ENCODE data around the gene FSTL4. TPM values are rescaled to one million over a fixed set of nuclear protein-coding genes. Genes with fewer than 3 reads are reported as not detected.
A peak's percentile ranks its signal among the peaks of the same experiment; 100 is the strongest.

FSTL4 gene
- total RNA-seq, 2 experiments from 2014 or later = not detected

DNA sequence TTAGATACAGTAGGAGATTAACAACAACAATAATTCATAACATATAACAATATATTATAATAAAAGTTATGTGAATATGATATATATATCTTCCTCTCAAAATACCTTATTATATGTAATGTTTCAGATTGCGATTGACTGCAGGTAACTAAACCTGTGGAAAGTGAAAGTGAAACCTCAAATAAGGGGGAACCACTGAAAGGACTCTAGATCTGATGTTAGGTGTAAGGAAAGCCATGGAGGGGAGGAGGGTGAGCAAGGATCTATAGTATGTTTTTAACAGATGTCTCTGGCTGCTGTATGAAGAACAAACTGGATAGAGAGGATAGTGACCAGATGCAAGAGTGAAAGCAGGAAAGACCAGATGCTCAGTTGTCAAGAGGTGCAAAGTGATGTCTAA lies 5.8 kb upstream of the FSTL4 start:
- no peak overlapping the region for H2AFZ ChIP-seq (ENCODE audit: low read length)
- H3K4me2 ChIP-seq (ENCODE audit: low read length) = 0 out of 2 replicates have a peak overlapping the region, but pooled peaks have one; percentile 13
- no TSS peak for BruUV-seq (replicated peaks)
- no peak overlapping the region for H3K27ac ChIP-seq (ENCODE audit: low read depth, low read length, poor library complexity, severe bottlenecking)
- no peak overlapping the region for H3K4me3 ChIP-seq (ENCODE audit: low read depth, low read length, poor library complexity, severe bottlenecking)
- DNase-seq (ENCODE audit: low spot score) = peak; percentile 10
- no peaks in the 10 kb centered on the region for H3K79me2 ChIP-seq (ENCODE audit: insufficient read depth, low read depth, low read length)
- POLR2A ChIA-PET = no interaction called here
- no peaks in the 10 kb centered on the region for H3K9me2 ChIP-seq (ENCODE audit: insufficient read depth, low read length)
- no peaks in the 10 kb centered on the region for H3K4me1 ChIP-seq (ENCODE audit: insufficient read depth, low read length, poor library complexity, severe bottlenecking)
- H3K9me3 ChIP-seq (ENCODE audit: low read length) = no peaks in the 10 kb centered on the region
- H3K36me3 ChIP-seq (ENCODE audit: insufficient read depth, low read length) = no peaks in the 10 kb centered on the region
- intact Hi-C loops (cut with micrococcal nuclease; ENCODE audit: unreplicated experiment) = no loop called here
- no peaks in the 10 kb centered on the region for H4K20me1 ChIP-seq (ENCODE audit: insufficient read depth, low read length)
- CTCF ChIA-PET (ENCODE audit: unreplicated experiment) = no interaction called here
- no peak for TF ChIP-seq EZH2phosphoT487 (IDR thresholded peaks at IDR 0.05; ENCODE audit: borderline replicate concordance, low read depth, low read length)
- TF ChIP-seq, protein P1, sequence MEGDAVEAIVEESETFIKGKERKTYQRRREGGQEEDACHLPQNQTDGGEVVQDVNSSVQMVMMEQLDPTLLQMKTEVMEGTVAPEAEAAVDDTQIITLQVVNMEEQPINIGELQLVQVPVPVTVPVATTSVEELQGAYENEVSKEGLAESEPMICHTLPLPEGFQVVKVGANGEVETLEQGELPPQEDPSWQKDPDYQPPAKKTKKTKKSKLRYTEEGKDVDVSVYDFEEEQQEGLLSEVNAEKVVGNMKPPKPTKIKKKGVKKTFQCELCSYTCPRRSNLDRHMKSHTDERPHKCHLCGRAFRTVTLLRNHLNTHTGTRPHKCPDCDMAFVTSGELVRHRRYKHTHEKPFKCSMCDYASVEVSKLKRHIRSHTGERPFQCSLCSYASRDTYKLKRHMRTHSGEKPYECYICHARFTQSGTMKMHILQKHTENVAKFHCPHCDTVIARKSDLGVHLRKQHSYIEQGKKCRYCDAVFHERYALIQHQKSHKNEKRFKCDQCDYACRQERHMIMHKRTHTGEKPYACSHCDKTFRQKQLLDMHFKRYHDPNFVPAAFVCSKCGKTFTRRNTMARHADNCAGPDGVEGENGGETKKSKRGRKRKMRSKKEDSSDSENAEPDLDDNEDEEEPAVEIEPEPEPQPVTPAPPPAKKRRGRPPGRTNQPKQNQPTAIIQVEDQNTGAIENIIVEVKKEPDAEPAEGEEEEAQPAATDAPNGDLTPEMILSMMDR (conservative IDR thresholded peaks at IDR 0.05; ENCODE audit: low read length) = no peak

DNA sequence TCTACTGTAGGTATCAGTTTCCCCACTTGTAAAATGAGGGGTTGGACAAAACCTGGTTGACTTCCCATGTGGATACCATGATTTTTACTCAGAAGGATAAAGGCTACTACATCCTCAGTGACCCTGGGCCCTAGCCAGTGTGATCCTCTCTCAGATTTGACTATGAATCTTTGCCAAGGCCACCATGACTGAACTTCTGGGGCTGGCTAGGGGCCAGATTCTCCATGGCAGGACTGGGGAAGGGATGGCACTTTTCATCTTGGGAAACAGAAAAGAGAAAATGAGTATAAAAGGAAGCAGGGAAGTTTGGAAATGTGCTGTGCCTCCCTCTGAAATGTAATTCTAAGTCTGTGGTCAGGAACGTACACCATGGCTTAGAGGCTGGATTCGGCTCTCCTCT lies 1.4 kb upstream of the FSTL4 start:
- TF ChIP-seq, protein P1 (conservative IDR thresholded peaks at IDR 0.05; ENCODE audit: low read length) = no peak
- TF ChIP-seq EZH2phosphoT487 (IDR thresholded peaks at IDR 0.05; ENCODE audit: borderline replicate concordance, low read depth, low read length) = no peak
- Histone ChIP-seq H3K79me2 (ENCODE audit: insufficient read depth, low read depth, low read length) (no peaks in the 10 kb centered on the region), H3K4me3 (ENCODE audit: low read depth, low read length, poor library complexity, severe bottlenecking) (no peak overlapping the region), H3K9me3 (ENCODE audit: low read length) (no peaks in the 10 kb centered on the region), H2AFZ (ENCODE audit: low read length) (no peak overlapping the region), H3K4me1 (ENCODE audit: insufficient read depth, low read length, poor library complexity, severe bottlenecking) (no peaks in the 10 kb centered on the region), H3K9me2 (ENCODE audit: insufficient read depth, low read length) (no peaks in the 10 kb centered on the region), H4K20me1 (ENCODE audit: insufficient read depth, low read length) (no peaks in the 10 kb centered on the region), H3K27ac (ENCODE audit: low read depth, low read length, poor library complexity, severe bottlenecking) (no peak overlapping the region), H3K4me2 (ENCODE audit: low read length) (no peak overlapping the region), H3K36me3 (ENCODE audit: insufficient read depth, low read length) (no peaks in the 10 kb centered on the region)
- no TSS peak for BruUV-seq (replicated peaks)
- no peak for DNase-seq (ENCODE audit: low spot score)
- POLR2A ChIA-PET = interaction anchor here (0.9 kb wide), 1 partner anchor 69 kb away, joined by 3 read pairs; no protein-coding TSS in a partner anchor
- intact Hi-C loops (cut with micrococcal nuclease; ENCODE audit: unreplicated experiment) = no loop called here
- CTCF ChIA-PET (ENCODE audit: unreplicated experiment) = no interaction called here

DNA sequence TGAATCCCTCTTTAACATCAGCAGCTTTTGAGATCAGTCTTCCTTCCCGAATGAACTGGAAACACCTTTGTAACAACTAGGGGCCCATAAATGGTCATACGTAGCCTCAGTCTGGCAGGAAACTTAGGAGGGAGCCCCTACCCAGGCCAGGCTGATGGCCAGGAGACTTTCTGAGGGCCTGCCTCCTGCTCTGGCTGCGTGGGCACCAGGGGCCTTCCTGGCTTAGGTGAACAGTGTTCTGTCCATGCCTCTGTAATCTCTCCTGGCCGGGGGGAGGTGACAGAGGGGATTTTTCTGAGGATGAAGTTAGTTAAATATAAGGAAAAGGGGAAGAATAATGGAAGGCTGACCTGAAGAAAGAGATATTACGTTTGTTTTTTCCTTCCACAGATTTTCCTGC lies 843 bp upstream of the FSTL4 start:
- ChIA-PET CTCF (ENCODE audit: unreplicated experiment) (no interaction called here), POLR2A (no interaction called here)
- DNase-seq (ENCODE audit: low spot score) = no peak
- Histone ChIP-seq H3K4me1 (ENCODE audit: insufficient read depth, low read length, poor library complexity, severe bottlenecking) (no peaks in the 10 kb centered on the region), H3K9me3 (ENCODE audit: low read length) (no peaks in the 10 kb centered on the region), H2AFZ (ENCODE audit: low read length) (no peak overlapping the region), H3K4me2 (ENCODE audit: low read length) (no peak overlapping the region), H3K36me3 (ENCODE audit: insufficient read depth, low read length) (no peaks in the 10 kb centered on the region), H4K20me1 (ENCODE audit: insufficient read depth, low read length) (no peaks in the 10 kb centered on the region), H3K9me2 (ENCODE audit: insufficient read depth, low read length) (no peaks in the 10 kb centered on the region), H3K79me2 (ENCODE audit: insufficient read depth, low read depth, low read length) (no peaks in the 10 kb centered on the region), H3K4me3 (ENCODE audit: low read depth, low read length, poor library complexity, severe bottlenecking) (no peak overlapping the region), H3K27ac (ENCODE audit: low read depth, low read length, poor library complexity, severe bottlenecking) (no peak overlapping the region)
- no TSS peak for BruUV-seq (replicated peaks)
- intact Hi-C loops (cut with micrococcal nuclease; ENCODE audit: unreplicated experiment) = no loop called here
- TF ChIP-seq, protein P1 (conservative IDR thresholded peaks at IDR 0.05; ENCODE audit: low read length) = no peak
- TF ChIP-seq EZH2phosphoT487 (IDR thresholded peaks at IDR 0.05; ENCODE audit: borderline replicate concordance, low read depth, low read length) = no peak
